Erythroblast (primary cell): Measurements from ENCODE around the gene KITLG.

Experiments used
- GATA1 ChIP-seq: IDR thresholded peaks from 2 replicates; pipeline ENCODE4 v1.6.1; 2011; ENCODE audit warnings: low read depth, mild to moderate bottlenecking, control low read depth, low read length, moderate library complexity
- POLR2A ChIP-seq: IDR thresholded peaks from 2 replicates; pipeline ENCODE4 v1.6.1; 2011; ENCODE audit warnings: mild to moderate bottlenecking, low read length

DNA sequence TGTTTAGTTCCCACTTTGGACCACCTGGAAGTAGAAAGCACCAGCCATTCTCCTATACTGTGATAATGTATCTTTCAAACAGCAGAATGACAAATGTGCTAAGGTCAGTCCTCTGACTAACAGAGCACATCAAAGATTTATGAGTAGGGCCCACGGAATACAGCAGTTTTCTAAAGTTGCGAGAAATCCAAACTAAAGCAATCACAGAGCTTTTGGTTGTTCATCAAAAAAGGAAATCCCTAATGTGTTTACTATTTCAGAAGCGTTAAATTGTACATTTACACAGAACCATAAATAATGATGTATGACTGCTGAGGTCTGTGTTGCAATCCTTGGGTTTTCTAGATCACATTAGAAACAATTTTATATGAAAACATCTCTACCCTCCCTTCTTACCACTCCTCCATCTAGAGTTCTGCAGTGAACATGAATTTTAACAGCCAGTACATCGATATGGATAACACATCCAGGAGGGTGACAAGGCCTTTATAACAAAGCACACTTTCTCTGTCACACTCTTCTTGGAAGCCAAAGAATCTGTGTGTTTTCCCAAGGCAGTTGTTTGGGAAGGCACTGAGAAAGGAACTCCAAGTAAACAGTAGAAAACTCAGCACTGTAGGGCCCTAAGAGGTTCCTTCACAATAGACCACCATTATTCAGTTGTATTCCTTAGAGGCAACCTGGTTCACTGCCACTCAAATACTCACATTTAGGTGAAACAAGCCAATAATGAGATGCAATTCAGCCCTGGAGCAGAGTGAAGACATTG, 7.3 kb downstream of the KITLG start:
- TF ChIP-seq POLR2A (no peak), GATA1 (no peak)
